GM18870 (cell line): ENCODE data around the gene CFAP410.
"Not testable (repeated sequence)": the region's sequence is repeated elsewhere in the genome, so short reads cannot be mapped to it uniquely, and the experiment has no call there.

Experiments used
- ATAC-seq: cut with Tn5 transposase; IDR thresholded peaks from one replicate; pipeline ENCODE4 v1.9.1; 2021; ENCODE audit warnings: moderate library complexity; ENCODE audit not compliant: unreplicated experiment

CFAP410 gene

GRCh38 chr21:44288251-44289110 is 50.7 kb downstream of the CFAP410 start:
- no peak for ATAC-seq

DNA sequence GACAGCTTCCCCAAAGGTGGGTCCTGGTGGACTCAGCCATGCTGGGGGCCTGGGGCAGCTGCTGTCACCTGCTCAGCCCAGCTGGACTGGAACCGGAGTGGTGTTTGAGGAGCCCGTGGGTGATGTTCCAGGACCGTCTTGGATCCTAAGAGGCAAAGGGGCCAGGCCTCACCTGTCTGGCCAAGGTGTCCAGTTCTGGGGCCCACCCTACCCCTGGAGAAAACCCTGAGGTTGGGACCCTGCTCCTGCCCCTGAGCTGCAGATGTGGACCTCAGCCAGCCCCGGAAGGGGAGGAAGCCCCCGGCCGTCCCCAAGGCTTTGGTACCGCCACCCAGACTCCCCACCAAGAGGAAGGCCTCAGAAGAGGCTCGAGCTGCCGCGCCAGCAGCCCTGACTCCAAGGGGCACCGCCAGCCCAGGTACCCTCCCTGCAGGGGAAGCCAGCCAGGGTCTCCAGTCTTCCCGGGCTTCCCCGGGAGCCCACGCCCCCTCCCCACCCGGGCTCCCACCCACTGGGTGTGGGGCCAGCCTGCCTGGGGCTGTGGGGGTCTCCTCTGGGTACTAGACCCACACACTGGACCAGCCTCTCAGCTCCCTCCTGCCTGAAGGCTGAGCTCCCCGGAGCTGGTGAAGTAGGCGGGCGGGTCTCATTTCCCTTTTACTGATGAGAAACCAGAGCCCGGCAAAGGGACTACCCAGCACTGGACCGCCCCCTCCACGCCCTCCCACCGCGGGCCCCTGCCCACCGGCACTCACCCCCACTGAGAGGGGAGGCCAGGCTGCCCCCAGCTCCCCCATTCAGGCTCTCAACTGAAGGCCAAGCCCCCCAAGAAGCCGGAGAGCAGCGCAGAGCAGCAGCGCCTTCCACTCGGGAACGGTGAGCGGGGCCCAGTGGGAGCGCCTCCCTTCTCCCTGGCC is 52.2 kb downstream of the CFAP410 start:
- ATAC-seq, result no peak

DNA sequence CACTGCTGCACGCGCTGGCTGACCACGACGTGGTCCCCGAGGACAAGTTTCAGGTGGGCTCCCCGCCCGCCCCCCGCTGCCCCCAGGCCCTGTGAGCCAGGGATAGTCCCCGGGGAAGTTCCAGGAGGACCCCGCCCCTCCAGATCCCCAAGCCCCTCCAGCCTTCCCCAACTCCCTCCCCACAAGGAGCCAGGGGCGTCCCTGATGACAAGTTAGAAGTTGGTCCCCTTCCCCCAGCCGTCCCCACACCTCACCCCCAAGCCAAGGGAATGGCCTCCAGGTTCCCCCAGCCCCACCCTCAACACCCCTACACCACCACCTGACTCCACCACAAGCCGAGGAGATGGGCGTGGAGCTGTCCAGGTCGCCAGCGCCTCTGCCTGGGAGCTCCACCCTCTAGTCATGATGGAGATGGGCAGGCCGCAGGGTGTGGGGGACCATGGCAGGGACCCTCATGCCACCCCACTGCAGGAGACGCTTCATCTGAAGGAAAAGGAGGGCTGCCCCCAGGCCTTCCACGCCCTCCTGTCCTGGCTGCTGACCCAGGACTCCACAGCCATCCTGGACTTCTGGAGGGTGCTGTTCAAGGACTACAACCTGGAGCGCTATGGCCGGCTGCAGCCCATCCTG is 53.0 kb downstream of the CFAP410 start:
- ATAC-seq, result no peak

- no peak for ATAC-seq
These were observed 53.8 kb downstream of the CFAP410 start, which contains the start of gene AIRE for GRCh38 chr21:44285138-44285992. TSS of gene AIRE (plus strand) at chr21:44285876. CDS start at chr21:44286007, 131 bp downstream.

- no peak for ATAC-seq
These were observed 55.2 kb downstream of the CFAP410 start for GRCh38 chr21:44283948-44284347.

DNA sequence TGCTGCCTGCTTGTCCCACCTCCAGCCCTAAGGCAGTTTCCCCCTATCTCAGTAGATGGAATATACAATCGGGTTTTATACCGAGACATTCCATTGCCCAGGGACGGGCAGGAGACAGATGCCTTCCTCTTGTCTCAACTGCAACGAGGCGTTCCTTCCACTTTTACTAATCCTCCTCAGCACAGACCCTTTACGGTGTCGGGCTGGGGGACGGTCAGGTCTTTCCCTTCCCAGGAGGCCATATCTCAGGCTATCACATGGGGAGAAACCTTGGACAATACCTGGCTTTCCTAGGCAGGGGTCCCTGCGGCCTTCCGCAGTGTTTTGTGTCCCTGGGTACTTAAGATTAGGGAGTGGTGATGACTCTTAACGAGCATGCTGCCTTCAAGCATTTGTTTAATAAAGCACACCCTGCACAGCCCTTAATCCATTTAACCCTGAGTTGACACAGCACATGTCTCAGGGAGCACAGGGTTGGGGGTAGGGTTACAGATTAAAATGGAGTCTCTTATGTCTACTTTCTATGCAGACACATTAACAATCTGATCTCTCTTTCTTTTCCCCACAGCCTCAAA is 55.9 kb downstream of the CFAP410 start:
- ATAC-seq, result not testable (repeated sequence)

DNA sequence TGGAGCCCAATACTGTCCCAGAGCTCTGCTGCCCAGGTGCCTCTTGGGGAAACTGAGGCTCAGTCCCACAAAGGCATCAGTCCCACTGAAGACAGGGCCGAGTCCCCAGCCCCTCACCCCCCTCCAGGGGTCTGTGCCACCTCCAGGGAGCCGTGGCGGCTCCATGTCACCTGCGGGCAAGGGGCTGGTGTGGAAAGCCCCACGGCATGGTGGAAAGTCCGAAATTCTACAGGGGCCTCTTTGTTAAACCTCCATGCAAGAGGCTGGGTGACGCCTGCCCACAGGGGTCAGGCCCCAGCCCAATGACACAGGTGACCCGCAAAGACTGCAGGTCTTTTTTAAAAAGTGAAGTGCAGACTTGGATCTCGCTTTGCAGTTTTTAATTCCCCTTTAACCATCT is 56.8 kb downstream of the CFAP410 start:
- no peak for ATAC-seq

- no peak for ATAC-seq
These were observed 57.4 kb downstream of the CFAP410 start for GRCh38 chr21:44281801-44282200.

GRCh38 chr21:44279354-44280260 is 59.6 kb downstream of the CFAP410 start:
- ATAC-seq, result no peak
